Endothelial cell of umbilical vein (primary cell): ENCODE data around the gene DAB1. TPM values are rescaled to one million over a fixed set of nuclear protein-coding genes. Genes with fewer than 3 reads are reported as not detected.

Source experiments
- BruUV-seq: library from RNA; stranded (reverse); fragments of 400-500 nt; replicated peaks from 2 replicates; lab custom pipeline; 2021; lab: Mats Ljungman, UMichigan
- CTCF ChIA-PET: fragments of 300-600, 350-600 bp; sonication (Branson Sonifier 250); formaldehyde crosslinking; loops from one replicate; lab custom pipeline; 2021; ENCODE audit warnings: antibody characterized with exemption, inconsistent platforms; lab: Charles Lee
- POLR2A ChIA-PET: fragments of 300-600, 350-600 bp; sonication (Branson Sonifier 250); formaldehyde crosslinking; loops from one replicate; lab custom pipeline; 2021; ENCODE audit warnings: antibody characterized with exemption, inconsistent platforms; lab: Charles Lee
- DNase-seq: peaks from one replicate; pipeline ENCODE4 v3.0.0-alpha.2; 2011; ENCODE audit warnings: low read depth, low spot score
- FAIRE-seq: peaks from 2 replicates; lab custom pipeline; 2011; peaks lifted over from hg19 to GRCh38; lab: Jason Lieb, UNC
- H2AFZ ChIP-seq: 2 replicates; pipeline ENCODE4 v1.6.0; 2012; ENCODE audit warnings: low read depth, low read length, control low read depth, inconsistent platforms
- H3K27ac ChIP-seq: 2 replicates; pipeline ENCODE4 v1.5.1; 2011; ENCODE audit warnings: low read depth, mild to moderate bottlenecking, control low read depth, low read length, moderate library complexity; ENCODE audit not compliant: insufficient read depth
- H3K27me3 ChIP-seq, 2 experiments: 2 replicates each; pipeline versions ENCODE4 v1.6.0 to v1.6.1; 2011; ENCODE audit warnings: low read length in 2 of 2, mixed read lengths in 1 of 2; ENCODE audit not compliant: control insufficient read depth in 2 of 2, insufficient read depth in 2 of 2
- H3K36me3 ChIP-seq, 2 experiments: 2 replicates in 1 of 2; 3 replicates in 1 of 2; pipeline ENCODE4 v1.5.1; 2011; ENCODE audit warnings: low read length in 2 of 2, mild to moderate bottlenecking in 1 of 2, moderate library complexity in 1 of 2; ENCODE audit not compliant: control insufficient read depth in 2 of 2, insufficient read depth in 2 of 2; ENCODE audit errors: extremely low read depth in 1 of 2
- H3K4me1 ChIP-seq: 3 replicates; pipeline ENCODE4 v1.5.1; 2011; ENCODE audit warnings: mild to moderate bottlenecking, low read length; ENCODE audit not compliant: control insufficient read depth, insufficient read depth; ENCODE audit errors: extremely low read depth
- H3K4me2 ChIP-seq: 2 replicates; pipeline ENCODE4 v1.6.1; 2011; ENCODE audit warnings: low read length, control low read depth, mixed read lengths; ENCODE audit not compliant: insufficient read depth
- H3K4me3 ChIP-seq, 3 experiments: fragments of 200-600 bp in 1 of 3; sonication (generic), shearing (Covaris generic) in 1 of 3; replicated peaks in 1 of 3; 2 replicates each; pipeline ENCODE4 v1.5.1; 2011 to 2016; ENCODE audit warnings: control low read depth in 3 of 3, low read length in 3 of 3, mild to moderate bottlenecking in 2 of 3, inconsistent platforms in 1 of 3, low read depth in 1 of 3, moderate library complexity in 1 of 3; ENCODE audit not compliant: insufficient read depth in 1 of 3
- H3K79me2 ChIP-seq: 2 replicates; pipeline ENCODE4 v1.6.0; 2012; ENCODE audit warnings: low read length, inconsistent platforms; ENCODE audit not compliant: control insufficient read depth, insufficient read depth
- H3K9ac ChIP-seq: replicated peaks from 2 replicates; pipeline ENCODE3; 2011; ENCODE audit warnings: low read length, control low read depth; ENCODE audit not compliant: insufficient read depth; ENCODE audit errors: extremely low read depth
- H3K9me1 ChIP-seq: replicated peaks from 3 replicates; pipeline ENCODE4 v1.6.0; 2011; ENCODE audit warnings: mild to moderate bottlenecking, low read length; ENCODE audit not compliant: control insufficient read depth, insufficient read depth; ENCODE audit errors: extremely low read depth
- H3K9me3 ChIP-seq: replicated peaks from 2 replicates; pipeline ENCODE4 v1.5.1; 2012; ENCODE audit warnings: low read length, inconsistent platforms; ENCODE audit not compliant: control insufficient read depth, insufficient read depth
- H4K20me1 ChIP-seq: replicated peaks from 2 replicates; pipeline ENCODE3; 2011; ENCODE audit warnings: mild to moderate bottlenecking, low read length; ENCODE audit not compliant: control insufficient read depth, insufficient read depth; ENCODE audit errors: extremely low read depth
- EZH2 ChIP-seq: IDR thresholded peaks from 2 replicates; pipeline ENCODE4 v1.6.1; 2012; ENCODE audit warnings: borderline replicate concordance, low read depth, mild to moderate bottlenecking, moderate library complexity, low read length, inconsistent platforms; ENCODE audit not compliant: severe bottlenecking
- FOS ChIP-seq: IDR thresholded peaks from 2 replicates; pipeline ENCODE4 v1.6.1; 2011; ENCODE audit warnings: mild to moderate bottlenecking, low read length, moderate library complexity, borderline replicate concordance; ENCODE audit not compliant: insufficient read depth
- GATA2 ChIP-seq: IDR thresholded peaks from 2 replicates; pipeline ENCODE4 v1.7.0; 2011; ENCODE audit warnings: low read depth, mild to moderate bottlenecking, moderate library complexity, mixed read lengths, low read length; ENCODE audit not compliant: insufficient read length, insufficient read depth
- JUN ChIP-seq: IDR thresholded peaks from 2 replicates; pipeline ENCODE4 v1.6.1; 2011; ENCODE audit warnings: borderline replicate concordance, low read depth; ENCODE audit not compliant: insufficient read length, insufficient read depth
- MAX ChIP-seq: IDR thresholded peaks from 2 replicates; pipeline ENCODE4 v1.6.1; 2011; ENCODE audit not compliant: insufficient read depth, insufficient read length
- MYC ChIP-seq: IDR thresholded peaks from one replicate; pipeline ENCODE4 v1.6.1; 2011; ENCODE audit warnings: mild to moderate bottlenecking, low read depth, low read length
- POLR2A ChIP-seq: IDR thresholded peaks from 2 replicates; pipeline ENCODE4 v1.6.1; 2012; ENCODE audit warnings: low read depth, mild to moderate bottlenecking, control low read depth, low read length
- POLR2AphosphoS5 ChIP-seq: IDR thresholded peaks from 2 replicates; pipeline ENCODE4 v1.6.1; 2012; ENCODE audit warnings: low read depth, mild to moderate bottlenecking, control low read depth, low read length, moderate library complexity; ENCODE audit not compliant: insufficient read depth
- dilution Hi-C: fragments of 300-500 bp; cut with MboI; formaldehyde crosslinking; loops from one replicate; pipeline ENCODE4 v1.15.0; 2019; ENCODE audit warnings: low sequenced_read_pairs; ENCODE audit not compliant: extremely low pct_ligation_motif_present
- intact Hi-C: fragments of 100-400 bp; cut with micrococcal nuclease; formaldehyde crosslinking; loops from one replicate; pipeline ENCODE4 v1.10.0; 2022
- polyA plus RNA-seq, 4 experiments: library from polyadenylated mRNA; depleted of rRNA in 3 of 4; stranded (reverse) in 3 of 4; unstranded in 1 of 4; fragments of >200 nt; gene quantifications; 2 replicates each; pipeline versions ENCODE4 v1.2.1 to v1.2.3, GENCODE V29; 2011 to 2012; ENCODE audit warnings: missing spikeins in 1 of 4
- total RNA-seq: library from RNA; stranded (reverse); gene quantifications from 2 replicates; pipeline ENCODE4 v1.2.3, GENCODE V29; 2021
- TF ChIP-seq, protein P1 (sequence below), 2 donors: IDR thresholded peaks; 1 replicate in 1 of 2; 2 replicates in 1 of 2; pipeline ENCODE4 v1.5.1; 2011; ENCODE audit warnings: low read length in 2 of 2, mild to moderate bottlenecking in 2 of 2, moderate library complexity in 2 of 2, control low read depth in 1 of 2, inconsistent platforms in 1 of 2, low read depth in 1 of 2; ENCODE audit not compliant: insufficient read depth in 1 of 2; ENCODE audit errors: extremely low read depth in 1 of 2

The DAB1 gene
- total and polyA plus RNA-seq, 2 donors (not counting 3 experiments of a cell fraction or from before 2014, with no cell fraction given), result not detected

DNA sequence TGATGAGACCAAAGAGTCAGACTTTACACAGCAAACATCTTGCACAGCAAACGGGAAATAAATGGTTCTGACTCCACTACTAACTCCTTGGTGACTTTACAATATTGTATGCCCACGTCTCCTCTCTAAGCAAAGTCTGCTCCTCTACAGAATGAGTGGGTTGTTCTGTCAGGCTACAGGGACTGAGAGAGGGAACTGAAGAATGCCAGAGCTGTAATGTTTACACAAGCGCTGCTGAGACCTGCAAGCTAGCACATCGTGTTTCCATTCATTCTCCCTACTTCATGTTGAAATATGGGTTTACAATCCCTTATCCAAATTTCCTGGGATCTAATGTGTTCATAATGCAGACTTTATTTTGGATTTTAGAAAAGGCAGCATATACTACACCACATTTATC is 15.9 kb downstream of the DAB1 start:
- intact Hi-C loops, result no loop called here
- Histone ChIP-seq H3K27ac (no peak overlapping the region), H3K9me3 (no peaks in the 10 kb centered on the region), H3K79me2 (no peaks in the 10 kb centered on the region), H3K4me1 (no peaks in the 10 kb centered on the region), H3K9ac (no peak overlapping the region), H3K4me2 (no peak overlapping the region), H3K9me1 (no peaks in the 10 kb centered on the region), H3K36me3 (no peaks in the 10 kb centered on the region), H2AFZ (no peak overlapping the region), H3K4me3 (no peak overlapping the region), H3K27me3 (no peaks in the 10 kb centered on the region), H4K20me1 (no peaks in the 10 kb centered on the region)
- dilution Hi-C loops, result no loop called here
- POLR2A ChIA-PET, result no interaction called here
- no peak for FAIRE-seq
- no TSS peak for BruUV-seq
- CTCF ChIA-PET, result no interaction called here
- no peak for TF ChIP-seq JUN
- TF ChIP-seq, protein P1, sequence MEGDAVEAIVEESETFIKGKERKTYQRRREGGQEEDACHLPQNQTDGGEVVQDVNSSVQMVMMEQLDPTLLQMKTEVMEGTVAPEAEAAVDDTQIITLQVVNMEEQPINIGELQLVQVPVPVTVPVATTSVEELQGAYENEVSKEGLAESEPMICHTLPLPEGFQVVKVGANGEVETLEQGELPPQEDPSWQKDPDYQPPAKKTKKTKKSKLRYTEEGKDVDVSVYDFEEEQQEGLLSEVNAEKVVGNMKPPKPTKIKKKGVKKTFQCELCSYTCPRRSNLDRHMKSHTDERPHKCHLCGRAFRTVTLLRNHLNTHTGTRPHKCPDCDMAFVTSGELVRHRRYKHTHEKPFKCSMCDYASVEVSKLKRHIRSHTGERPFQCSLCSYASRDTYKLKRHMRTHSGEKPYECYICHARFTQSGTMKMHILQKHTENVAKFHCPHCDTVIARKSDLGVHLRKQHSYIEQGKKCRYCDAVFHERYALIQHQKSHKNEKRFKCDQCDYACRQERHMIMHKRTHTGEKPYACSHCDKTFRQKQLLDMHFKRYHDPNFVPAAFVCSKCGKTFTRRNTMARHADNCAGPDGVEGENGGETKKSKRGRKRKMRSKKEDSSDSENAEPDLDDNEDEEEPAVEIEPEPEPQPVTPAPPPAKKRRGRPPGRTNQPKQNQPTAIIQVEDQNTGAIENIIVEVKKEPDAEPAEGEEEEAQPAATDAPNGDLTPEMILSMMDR (IDR thresholded peaks at IDR 0.05; ENCODE audit: extremely low read depth in 1 of 2, insufficient read depth in 1 of 2, low read depth in 1 of 2, low read length in 2 of 2), result no peak
- no peak for TF ChIP-seq POLR2A
- no peak for TF ChIP-seq POLR2AphosphoS5
- no peak for TF ChIP-seq EZH2
- no peak for TF ChIP-seq MYC
- TF ChIP-seq GATA2, result no peak
- TF ChIP-seq FOS, result no peak
- no peak for TF ChIP-seq MAX
- no peak for DNase-seq
